ENCODE data around the gene ORAI3. TPM values are rescaled to one million over a fixed set of nuclear protein-coding genes. Genes with fewer than 3 reads are reported as not detected.

Gene ORAI3
- total RNA-seq, 1 donor = 35.6 TPM

DNA sequence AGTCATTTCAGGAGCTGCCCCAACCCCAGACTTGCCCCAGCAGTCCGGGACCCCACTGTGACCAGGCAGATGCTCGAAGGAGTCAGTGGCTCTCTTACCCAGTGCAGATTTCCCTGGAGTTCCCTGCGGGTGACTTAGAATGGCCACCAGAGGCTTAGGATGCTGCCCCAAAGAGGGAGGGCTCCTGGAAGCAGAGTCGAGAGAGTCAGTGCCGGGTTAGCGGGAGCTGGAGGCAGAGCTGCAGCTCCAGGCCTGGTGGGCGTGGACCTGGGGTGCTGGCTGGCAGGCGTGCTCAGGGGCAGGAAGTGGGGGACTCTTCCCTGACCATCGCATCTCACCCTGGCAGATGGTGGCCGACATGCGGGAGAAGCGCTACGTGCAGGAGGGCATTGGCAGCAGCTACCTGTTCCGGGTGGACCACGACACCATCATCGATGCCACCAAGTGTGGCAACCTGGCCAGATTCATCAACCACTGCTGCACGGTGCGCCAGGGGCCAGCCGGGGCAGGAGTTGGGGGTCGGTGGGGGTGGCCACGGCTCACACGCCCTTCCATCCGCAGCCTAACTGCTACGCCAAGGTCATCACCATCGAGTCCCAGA is 34.5 kb downstream of the ORAI3 start:
- no peak for DNase-seq (ENCODE audit: low read depth)
- TF ChIP-seq, protein P1, sequence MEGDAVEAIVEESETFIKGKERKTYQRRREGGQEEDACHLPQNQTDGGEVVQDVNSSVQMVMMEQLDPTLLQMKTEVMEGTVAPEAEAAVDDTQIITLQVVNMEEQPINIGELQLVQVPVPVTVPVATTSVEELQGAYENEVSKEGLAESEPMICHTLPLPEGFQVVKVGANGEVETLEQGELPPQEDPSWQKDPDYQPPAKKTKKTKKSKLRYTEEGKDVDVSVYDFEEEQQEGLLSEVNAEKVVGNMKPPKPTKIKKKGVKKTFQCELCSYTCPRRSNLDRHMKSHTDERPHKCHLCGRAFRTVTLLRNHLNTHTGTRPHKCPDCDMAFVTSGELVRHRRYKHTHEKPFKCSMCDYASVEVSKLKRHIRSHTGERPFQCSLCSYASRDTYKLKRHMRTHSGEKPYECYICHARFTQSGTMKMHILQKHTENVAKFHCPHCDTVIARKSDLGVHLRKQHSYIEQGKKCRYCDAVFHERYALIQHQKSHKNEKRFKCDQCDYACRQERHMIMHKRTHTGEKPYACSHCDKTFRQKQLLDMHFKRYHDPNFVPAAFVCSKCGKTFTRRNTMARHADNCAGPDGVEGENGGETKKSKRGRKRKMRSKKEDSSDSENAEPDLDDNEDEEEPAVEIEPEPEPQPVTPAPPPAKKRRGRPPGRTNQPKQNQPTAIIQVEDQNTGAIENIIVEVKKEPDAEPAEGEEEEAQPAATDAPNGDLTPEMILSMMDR (IDR thresholded peaks at IDR 0.05; ENCODE audit: insufficient read depth, low read length) = no peak
- no peak overlapping the region for H3K4me3 ChIP-seq (ENCODE audit: low read depth, low read length)

GRCh38 chr16:30983898-30984610 is 35.2 kb downstream of the ORAI3 start:
- TF ChIP-seq, protein P1 (IDR thresholded peaks at IDR 0.05; ENCODE audit: insufficient read depth, low read length) = no peak
- no peak for DNase-seq (ENCODE audit: low read depth)
- no peak overlapping the region for H3K4me3 ChIP-seq (ENCODE audit: low read depth, low read length)

DNA sequence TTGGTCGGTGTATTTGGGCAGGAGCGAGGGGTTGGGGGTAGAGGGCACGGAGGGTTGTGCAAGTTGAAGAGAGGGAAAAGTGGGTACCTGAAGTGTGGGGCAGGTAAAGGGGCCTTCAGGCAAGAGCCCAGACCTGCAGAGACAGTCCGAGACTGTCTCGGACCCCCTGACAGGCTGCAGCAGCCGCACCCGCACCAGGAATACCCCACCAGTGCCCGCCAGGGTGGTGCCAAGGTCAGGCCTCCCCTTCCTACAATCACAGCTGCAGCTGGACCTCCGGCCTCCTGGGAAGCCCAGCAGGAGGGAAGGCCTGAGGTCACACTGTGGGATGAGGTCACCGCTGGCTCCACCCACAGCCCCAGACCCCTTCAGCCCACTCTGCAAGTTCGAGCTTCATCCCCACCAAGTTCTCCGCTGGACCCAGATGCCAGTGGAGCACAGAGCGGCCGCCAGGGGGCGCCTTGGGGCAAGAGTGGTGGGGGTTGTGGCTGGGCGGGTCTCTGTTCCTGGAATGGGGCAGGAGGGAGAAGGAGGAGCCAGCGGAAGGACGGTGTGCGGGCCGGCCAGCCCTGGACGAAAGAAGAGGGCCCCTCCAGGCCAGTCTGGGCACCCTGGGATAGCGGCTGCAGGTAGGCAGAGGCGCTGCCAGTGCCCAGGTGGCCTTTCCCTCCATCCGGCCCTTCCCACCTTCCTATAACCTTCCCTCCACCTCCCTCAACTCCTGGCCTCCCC is 36.0 kb downstream of the ORAI3 start, which contains the start of gene HSD3B7:
TSS of gene HSD3B7 (plus strand) at position 539 of the 732 bp plus-strand sequence. CDS start 452 bp downstream, outside the sequence.
- TF ChIP-seq, protein P1 (IDR thresholded peaks at IDR 0.05; ENCODE audit: insufficient read depth, low read length) = peak; percentile 98
- peak within 1 kb of the TSS; percentile 74 for H3K4me3 ChIP-seq (ENCODE audit: low read depth, low read length)
- peak; percentile 78 for DNase-seq (ENCODE audit: low read depth)

- TF ChIP-seq, protein P1 (IDR thresholded peaks at IDR 0.05; ENCODE audit: insufficient read depth, low read length) = no peak
- peak overlapping the region; percentile 74 for H3K4me3 ChIP-seq (ENCODE audit: low read depth, low read length)
- DNase-seq (ENCODE audit: low read depth) = peak; percentile 16
These were observed 36.7 kb downstream of the ORAI3 start for GRCh38 chr16:30985401-30986128.

- H3K4me3 ChIP-seq (ENCODE audit: low read depth, low read length) = peak overlapping the region; percentile 74
- TF ChIP-seq, protein P1 (IDR thresholded peaks at IDR 0.05; ENCODE audit: insufficient read depth, low read length) = no peak
- no peak for DNase-seq (ENCODE audit: low read depth)
These were observed 37.5 kb downstream of the ORAI3 start for GRCh38 chr16:30986129-30986991.

Measured in fibroblast of the aortic adventitia (primary cell).